Frontal cortex (tissue), 4 donors: ENCODE data around the gene PLEKHA4. TPM values are rescaled to one million over a fixed set of nuclear protein-coding genes. Genes with fewer than 3 reads are reported as not detected.
"Not testable (repeated sequence)": the region's sequence is repeated elsewhere in the genome, so short reads cannot be mapped to it uniquely, and the experiment has no call there.

Experiments
- DNase-seq, 2 donors: peaks; one replicate each; pipeline ENCODE4 v3.0.0; 2012; ENCODE audit warnings: low spot score in 2 of 2
- FAIRE-seq: peaks from 2 replicates; lab custom pipeline; 2012; peaks lifted over from hg19 to GRCh38; lab: Jason Lieb, UNC
- total RNA-seq: library from RNA; depleted of rRNA; stranded (reverse); fragments of >200 nt; gene quantifications from one replicate; pipeline ENCODE4 v1.2.3, GENCODE V29; 2014
- donor health status: control.
- donor health status: control.
- donor health status: control.

The PLEKHA4 gene
- total RNA-seq, result 1.6 TPM

- FAIRE-seq (no peak), DNase-seq (no peak)
Observed at GRCh38 chr19:48868114-48868886, at the start of gene PLEKHA4. PLEKHA4 (minus strand) TSS chr19:48868617; CDS start chr19:48867620, 997 bp downstream.

- no peak for DNase-seq
- no peak for FAIRE-seq
Observed at GRCh38 chr19:48918071-48918470, 49.7 kb upstream of the PLEKHA4 start.

- no peak for FAIRE-seq
- DNase-seq, result no peak
Observed at GRCh38 chr19:48915757-48916156, 47.3 kb upstream of the PLEKHA4 start.

GRCh38 chr19:48914181-48914580, 45.8 kb upstream of the PLEKHA4 start:
- DNase-seq, result no peak
- no peak for FAIRE-seq

GRCh38 chr19:48913114-48913889, 44.9 kb upstream of the PLEKHA4 start:
- DNase-seq (no peak), FAIRE-seq (no peak)

GRCh38 chr19:48910803-48911202, 42.4 kb upstream of the PLEKHA4 start:
- DNase-seq (no peak), FAIRE-seq (no peak)

- DNase-seq, FAIRE-seq: not testable (repeated sequence)
Observed at GRCh38 chr19:48909424-48910077, 41.1 kb upstream of the PLEKHA4 start.

- DNase-seq (no peak), FAIRE-seq (no peak)
Observed at GRCh38 chr19:48907671-48908070, 39.3 kb upstream of the PLEKHA4 start.

GRCh38 chr19:48906324-48906723, 37.9 kb upstream of the PLEKHA4 start:
- DNase-seq (no peak), FAIRE-seq (no peak)

- DNase-seq, result no peak
- FAIRE-seq, result no peak
Observed at GRCh38 chr19:48905664-48906063, 37.2 kb upstream of the PLEKHA4 start.

- DNase-seq, FAIRE-seq: not testable (repeated sequence)
Observed at GRCh38 chr19:48903788-48904187, 35.4 kb upstream of the PLEKHA4 start.

- FAIRE-seq, DNase-seq: not testable (repeated sequence)
Observed at GRCh38 chr19:48902291-48902690, 33.9 kb upstream of the PLEKHA4 start.

GRCh38 chr19:48900477-48901406, 32.3 kb upstream of the PLEKHA4 start:
- FAIRE-seq, result no peak
- no peak for DNase-seq

- peak; percentile 95 for FAIRE-seq
- peak; percentile 92 to 99 for DNase-seq
Observed at GRCh38 chr19:48899781-48900476, 31.5 kb upstream of the PLEKHA4 start, which contains the start of gene NUCB1. NUCB1 (plus strand) TSS chr19:48900312; CDS start chr19:48900797, 485 bp downstream.

GRCh38 chr19:48899386-48899749, 31.0 kb upstream of the PLEKHA4 start:
- not testable (repeated sequence) for DNase-seq, FAIRE-seq

GRCh38 chr19:48897181-48897580, 28.8 kb upstream of the PLEKHA4 start:
- DNase-seq (no peak), FAIRE-seq (no peak)

- peak in 1 of 2 donors; percentile 78 for DNase-seq
- FAIRE-seq, result no peak
Observed at GRCh38 chr19:48896191-48896720, 27.8 kb upstream of the PLEKHA4 start.

GRCh38 chr19:48895226-48895625, 26.8 kb upstream of the PLEKHA4 start:
- no peak for FAIRE-seq
- DNase-seq, result no peak

- FAIRE-seq, result no peak
- DNase-seq, result no peak
Observed at GRCh38 chr19:48890551-48890950, 22.1 kb upstream of the PLEKHA4 start.
